HepG2 (cell line): Measurements from ENCODE around the gene TEF. TPM values are rescaled to one million over a fixed set of nuclear protein-coding genes. Genes with fewer than 3 reads are reported as not detected.
A peak's percentile ranks its signal among the peaks of the same experiment; 100 is the strongest.

Experiments
- AGO1 ChIP-seq: fragments of 200-400 bp; formaldehyde crosslinking; IDR thresholded peaks from 2 replicates; pipeline ENCODE4 v1.6.1; 2017; ENCODE audit warnings: mild to moderate bottlenecking, low read depth, low read length, moderate library complexity; ENCODE audit not compliant: poor library complexity, severe bottlenecking
- FOXK2 ChIP-seq: fragments of 450-650 bp; IDR thresholded peaks from 2 replicates; pipeline ENCODE4 v1.6.1; 2016
- MAFF ChIP-seq: IDR thresholded peaks from 2 replicates; pipeline ENCODE4 v1.6.1; 2011; ENCODE audit warnings: low read depth, low read length, improper control_type of control experiment
- MAFK ChIP-seq, 2 experiments: IDR thresholded peaks in 1 of 2; conservative IDR thresholded peaks in 1 of 2; 2 replicates each; pipeline ENCODE4 v1.6.1; 2011; ENCODE audit warnings: improper control_type of control experiment in 2 of 2, low read length in 2 of 2
- MED1 ChIP-seq: sonication (generic); formaldehyde crosslinking; IDR thresholded peaks from 2 replicates; pipeline ENCODE4 v1.4.0; 2020; ENCODE audit warnings: missing genetic modification reagents
- RBM39 ChIP-seq: fragments of 200-400 bp; formaldehyde crosslinking; IDR thresholded peaks from one replicate; pipeline ENCODE4 v1.6.1; 2018; ENCODE audit warnings: antibody characterized with exemption, mild to moderate bottlenecking, low read depth, low read length; ENCODE audit not compliant: poor library complexity, severe bottlenecking
- SIN3B ChIP-seq: fragments of 150-350 bp; IDR thresholded peaks from 2 replicates; pipeline ENCODE4 v1.6.1; 2014; ENCODE audit warnings: low read length
- TCF12 ChIP-seq, 2 experiments: fragments of 450-650 bp in 1 of 2; sonication (generic) in 1 of 2; formaldehyde crosslinking in 1 of 2; IDR thresholded peaks; 2 replicates each; pipeline versions ENCODE4 v1.6.1 to v1.8.0; 2017 to 2022; ENCODE audit warnings: antibody characterized with exemption in 1 of 2, mild to moderate bottlenecking in 1 of 2, missing genetic modification reagents in 1 of 2, moderate library complexity in 1 of 2
- THAP9 ChIP-seq: sonication (generic); formaldehyde crosslinking; IDR thresholded peaks from 2 replicates; pipeline ENCODE4; 2020; ENCODE audit warnings: missing genetic modification reagents, mild to moderate bottlenecking, borderline replicate concordance
- ZFP82 ChIP-seq: sonication (generic); formaldehyde crosslinking; IDR thresholded peaks from 2 replicates; pipeline ENCODE4 v1.5.1; 2020; ENCODE audit warnings: mild to moderate bottlenecking, missing genetic modification reagents, borderline replicate concordance
- ZNF207 ChIP-seq: fragments of 450-650 bp; IDR thresholded peaks from 2 replicates; pipeline ENCODE4 v1.6.1; 2016; ENCODE audit warnings: antibody characterized with exemption, borderline replicate concordance
- ZNF24 ChIP-seq: fragments of 450-650 bp; IDR thresholded peaks from 2 replicates; pipeline ENCODE4 v1.6.1; 2017; ENCODE audit warnings: antibody characterized with exemption, mild to moderate bottlenecking
- ZNF251 ChIP-seq: sonication (generic); formaldehyde crosslinking; IDR thresholded peaks from 2 replicates; pipeline ENCODE4 v1.9.0; 2021; ENCODE audit warnings: mild to moderate bottlenecking, missing genetic modification reagents
- ZNF280B ChIP-seq: sonication (generic); formaldehyde crosslinking; IDR thresholded peaks from 2 replicates; pipeline ENCODE4 v1.5.0; 2020; ENCODE audit warnings: missing genetic modification reagents, mild to moderate bottlenecking, borderline replicate concordance
- ZNF589 ChIP-seq: sonication (generic); formaldehyde crosslinking; conservative IDR thresholded peaks from 2 replicates; pipeline ENCODE4 v1.8.0; 2022; ENCODE audit warnings: mild to moderate bottlenecking, moderate library complexity, missing genetic modification reagents
- ZNF782 ChIP-seq: sonication (generic); formaldehyde crosslinking; IDR thresholded peaks from 2 replicates; pipeline ENCODE4 v1.4.0; 2020; ENCODE audit warnings: missing genetic modification reagents, mild to moderate bottlenecking, borderline replicate concordance
- ZNF879 ChIP-seq: sonication (generic); formaldehyde crosslinking; IDR thresholded peaks from 2 replicates; pipeline ENCODE4 v1.8.1; 2023; ENCODE audit warnings: missing genetic modification reagents
- ZNF891 ChIP-seq: sonication (generic); formaldehyde crosslinking; IDR thresholded peaks from 2 replicates; pipeline ENCODE4 v1.5.0; 2020; ENCODE audit warnings: mild to moderate bottlenecking, missing genetic modification reagents
- ZZZ3 ChIP-seq: sonication (generic); formaldehyde crosslinking; IDR thresholded peaks from 2 replicates; pipeline ENCODE4 v1.4.0; 2020; ENCODE audit warnings: missing genetic modification reagents, mild to moderate bottlenecking, borderline replicate concordance
- polyA plus RNA-seq, 8 experiments: library from polyadenylated mRNA; depleted of rRNA in 3 of 8; stranded (reverse) in 7 of 8; unstranded in 1 of 8; fragments of >200 nt; fragmentation: Illumina TruSeq in 4 of 8; extraction: Trizol in 4 of 8; gene quantifications; 2 replicates each; pipeline versions ENCODE4 v1.2.1 to v1.2.3, GENCODE V29; 2011 to 2016; ENCODE audit warnings: low read depth in 4 of 8, missing spikeins in 1 of 8, mixed read lengths in 1 of 8; ENCODE audit not compliant: insufficient read depth in 1 of 8
- total RNA-seq, 5 experiments: library from RNA; depleted of rRNA; stranded (reverse); fragments of >200 nt; fragmentation: Illumina TruSeq; extraction: Trizol; gene quantifications; 2 replicates each; pipeline ENCODE4 v1.2.3, GENCODE V29; 2016; ENCODE audit warnings: low read depth in 1 of 5
- TF ChIP-seq, protein P1 (sequence below): sonication (generic); formaldehyde crosslinking; IDR thresholded peaks from 2 replicates; pipeline ENCODE4 v1.9.0; 2021; ENCODE audit warnings: missing genetic modification reagents, mild to moderate bottlenecking, borderline replicate concordance
- TF ChIP-seq, protein P2 (sequence below): sonication (generic); formaldehyde crosslinking; IDR thresholded peaks from 2 replicates; pipeline ENCODE4 v1.8.0; 2022; ENCODE audit warnings: missing genetic modification reagents, mild to moderate bottlenecking, inconsistent platforms, borderline replicate concordance

Gene TEF
- total and polyA plus RNA-seq, 2 of the 13 experiments (the other 11 are each of a cell fraction or from before 2014, with no cell fraction given), result 7.6 to 11.2 TPM

- TF ChIP-seq THAP9 (CRISPR knock-in tag), result peak; percentile 71; the same call in 1 of the 2 replicates
- TF ChIP-seq ZNF207, result no peak
- no peak for TF ChIP-seq MAFK (conservative IDR thresholded peaks at IDR 0.05 in 1 of 2, IDR thresholded peaks at IDR 0.05 in 1 of 2; ENCODE audit: low read length in 2 of 2)
- peak; percentile 94 for TF ChIP-seq ZNF782 (CRISPR knock-in tag)
- TF ChIP-seq SIN3B, result peak; percentile 82; the same call in 1 of the 2 replicates
- TF ChIP-seq, protein P1, sequence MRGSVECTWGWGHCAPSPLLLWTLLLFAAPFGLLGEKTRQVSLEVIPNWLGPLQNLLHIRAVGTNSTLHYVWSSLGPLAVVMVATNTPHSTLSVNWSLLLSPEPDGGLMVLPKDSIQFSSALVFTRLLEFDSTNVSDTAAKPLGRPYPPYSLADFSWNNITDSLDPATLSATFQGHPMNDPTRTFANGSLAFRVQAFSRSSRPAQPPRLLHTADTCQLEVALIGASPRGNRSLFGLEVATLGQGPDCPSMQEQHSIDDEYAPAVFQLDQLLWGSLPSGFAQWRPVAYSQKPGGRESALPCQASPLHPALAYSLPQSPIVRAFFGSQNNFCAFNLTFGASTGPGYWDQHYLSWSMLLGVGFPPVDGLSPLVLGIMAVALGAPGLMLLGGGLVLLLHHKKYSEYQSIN (CRISPR knock-in tag), result no peak
- peak; percentile 98 for TF ChIP-seq RBM39
- peak; percentile 83; the same call in 1 of the 2 replicates for TF ChIP-seq ZZZ3
- no peak for TF ChIP-seq TCF12 (IDR thresholded peaks at IDR 0.05)
- TF ChIP-seq TCF12 (CRISPR knock-in tag; IDR thresholded peaks at IDR 0.05), result peak; percentile 58
- peak; percentile 88 for TF ChIP-seq ZNF589 (CRISPR knock-in tag)
- peak; percentile 56; the same call in 1 of the 2 replicates for TF ChIP-seq ZNF251 (CRISPR knock-in tag)
- peak; percentile 64; the same call in 1 of the 2 replicates for TF ChIP-seq ZFP82 (CRISPR knock-in tag)
- TF ChIP-seq, protein P2, sequence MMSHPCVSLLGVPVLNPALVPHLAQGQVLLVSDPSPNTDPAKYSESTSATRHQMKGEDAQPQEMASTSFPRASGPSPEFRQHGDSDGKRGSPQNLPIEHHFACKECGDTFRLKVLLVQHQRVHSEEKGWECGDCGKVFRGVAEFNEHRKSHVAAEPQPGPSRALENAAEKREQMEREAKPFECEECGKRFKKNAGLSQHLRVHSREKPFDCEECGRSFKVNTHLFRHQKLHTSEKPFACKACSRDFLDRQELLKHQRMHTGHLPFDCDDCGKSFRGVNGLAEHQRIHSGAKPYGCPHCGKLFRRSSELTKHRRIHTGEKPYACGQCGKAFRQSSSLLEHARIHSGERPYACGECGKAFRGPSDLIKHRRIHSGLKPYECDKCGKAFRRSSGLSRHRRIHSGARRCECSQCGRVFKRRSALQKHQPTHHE, result peak; percentile 92
- TF ChIP-seq AGO1, result peak; percentile 90
- peak; percentile 43; the same call in 1 of the 2 replicates for TF ChIP-seq ZNF879
- TF ChIP-seq ZNF891 (CRISPR knock-in tag), result no peak; the same call in 1 of the 2 replicates
- TF ChIP-seq MED1, result peak; percentile 95
- peak; percentile 1; the same call in 1 of the 2 replicates for TF ChIP-seq MAFF
- 0 out of 2 replicates have a peak, but pooled peaks have one; percentile 51 for TF ChIP-seq ZNF24
- TF ChIP-seq FOXK2, result no peak
- peak; percentile 92 for TF ChIP-seq ZNF280B (CRISPR knock-in tag)
These were observed 65.1 kb downstream of the TEF start, which contains the start of gene TOB2 (continued) for GRCh38 chr22:41446639-41447434.
